ENCODE results near the gene ASXL3. TPM values are rescaled to one million over a fixed set of nuclear protein-coding genes. Genes with fewer than 3 reads are reported as not detected.

ASXL3 gene
- total RNA-seq, 1 donor from 2014 or later = 6.1 TPM

- peak; percentile 37 for DNase-seq
These were observed 86.3 kb downstream of the ASXL3 start for GRCh38 chr18:33664241-33664874.

DNA sequence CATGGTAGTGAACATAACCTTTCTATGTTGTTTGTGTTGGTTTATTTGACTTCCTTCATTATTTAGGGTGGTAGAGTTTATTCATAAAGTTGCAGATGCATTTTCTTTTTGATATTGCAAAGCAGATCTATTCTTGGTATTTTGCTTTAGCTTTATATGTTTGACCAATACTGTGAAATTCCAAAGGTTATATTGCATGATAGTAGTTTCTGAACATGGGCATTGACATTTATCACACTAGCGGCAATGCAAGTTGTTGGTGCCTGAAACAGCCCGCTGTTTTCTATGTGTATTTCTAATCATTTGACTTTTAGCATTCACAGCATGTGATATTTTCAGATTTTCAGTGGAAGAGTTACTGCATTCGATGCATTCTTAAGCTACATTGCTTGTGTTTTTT is 87.2 kb downstream of the ASXL3 start:
- DNase-seq = no peak

- DNase-seq = no peak
These were observed 87.6 kb downstream of the ASXL3 start for GRCh38 chr18:33665641-33666040.

DNA sequence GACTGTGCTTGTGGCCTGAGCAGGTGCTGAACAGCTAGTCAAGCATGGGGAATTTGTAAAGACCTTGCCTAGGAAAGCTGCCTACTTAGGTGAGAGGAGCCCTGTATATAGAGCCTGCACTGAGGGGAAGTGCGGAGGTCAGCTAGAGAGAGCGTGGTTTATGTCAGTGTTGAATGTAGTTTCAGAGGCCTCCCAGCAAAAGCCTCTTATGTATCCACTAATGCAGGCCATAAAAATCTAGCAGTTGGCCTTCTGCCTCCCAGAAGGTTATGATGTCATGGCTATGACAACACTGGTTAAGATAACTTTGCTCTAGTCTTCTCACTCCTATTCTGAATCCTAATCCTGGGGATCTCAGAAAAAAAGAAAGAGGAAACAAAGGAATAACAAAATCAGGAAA is 88.9 kb downstream of the ASXL3 start:
- no peak for DNase-seq

GRCh38 chr18:33669589-33669988 is 91.6 kb downstream of the ASXL3 start:
- DNase-seq = no peak

DNA sequence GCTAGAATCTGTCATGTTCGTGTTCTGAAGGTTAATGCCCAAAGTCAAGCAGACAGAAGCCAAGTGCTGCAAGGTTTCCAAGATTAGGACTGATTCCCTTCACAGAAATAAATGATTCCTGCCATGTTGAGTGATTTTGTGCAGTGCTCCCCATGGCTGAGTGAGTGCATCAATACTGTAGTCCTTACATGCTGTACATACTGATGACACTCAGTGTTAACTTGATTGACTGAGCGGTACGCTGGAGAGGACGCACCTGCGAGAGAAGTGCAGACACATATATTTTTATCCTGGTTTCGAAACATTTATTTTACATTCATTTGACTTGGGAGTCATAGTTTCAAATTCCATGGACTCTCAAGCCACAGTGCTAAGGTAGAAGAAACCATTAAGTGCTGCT is 92.0 kb downstream of the ASXL3 start:
- DNase-seq = no peak

DNA sequence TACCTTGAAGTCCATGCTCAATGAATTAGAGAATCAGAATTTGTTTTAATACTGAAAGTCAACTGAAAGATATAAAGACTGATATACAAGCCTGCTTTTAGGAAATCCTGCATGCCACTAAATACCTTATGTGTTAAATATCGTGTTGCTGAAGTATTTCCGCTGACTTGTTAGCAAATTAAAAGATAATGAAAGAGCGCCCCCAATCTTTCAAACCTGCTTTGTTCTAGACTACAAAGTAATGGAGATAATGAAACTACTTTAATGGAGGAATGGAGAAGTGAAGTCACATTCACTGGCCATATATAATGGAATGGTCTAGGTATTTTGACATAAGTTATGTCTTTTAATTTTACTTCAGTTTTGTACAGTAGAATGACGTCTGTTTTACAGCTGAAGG is 95.7 kb downstream of the ASXL3 start:
- no peak for DNase-seq

DNA sequence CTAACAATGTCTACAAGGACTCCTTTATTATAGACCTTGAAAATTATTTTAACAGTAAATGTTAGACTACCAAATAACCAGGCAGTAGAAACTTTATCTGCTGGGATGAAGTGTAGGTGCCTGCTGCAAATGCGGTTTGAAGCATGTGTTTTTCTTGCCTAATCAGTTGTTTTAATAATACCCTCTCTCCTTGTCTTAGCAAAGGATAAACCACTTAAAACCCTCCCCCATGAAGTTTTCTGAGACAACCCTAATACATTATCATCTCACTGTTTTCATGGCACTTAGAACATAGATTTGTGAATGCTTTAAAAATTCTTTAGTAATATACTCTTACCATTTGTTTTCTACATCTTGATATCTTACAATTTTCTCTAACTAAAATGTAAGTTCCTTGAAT is 98.6 kb downstream of the ASXL3 start:
- DNase-seq = no peak

- DNase-seq = no peak
These were observed 99.9 kb downstream of the ASXL3 start for GRCh38 chr18:33677891-33678290.

DNA sequence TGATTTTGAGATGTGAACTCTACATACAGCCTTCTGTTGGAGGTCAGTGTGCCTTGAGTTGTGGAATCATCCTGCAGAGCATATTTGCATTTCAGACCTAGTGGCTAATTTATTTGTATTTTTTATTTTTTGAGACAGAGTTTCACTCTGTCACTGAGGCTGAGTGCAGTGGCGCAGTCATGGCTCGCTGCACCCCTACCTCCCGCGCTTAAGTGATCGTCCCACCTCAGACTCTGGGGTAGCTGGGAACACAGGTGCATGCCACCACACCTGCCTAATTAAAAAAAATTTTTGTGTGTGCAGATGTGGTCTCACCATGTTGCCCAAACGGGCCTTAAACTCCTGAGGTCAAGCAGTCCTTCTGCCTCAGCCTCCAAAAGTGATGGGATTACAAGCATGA is 104.4 kb downstream of the ASXL3 start:
- no peak for DNase-seq

- DNase-seq = no peak
These were observed 116.6 kb downstream of the ASXL3 start for GRCh38 chr18:33694593-33694992.

DNA sequence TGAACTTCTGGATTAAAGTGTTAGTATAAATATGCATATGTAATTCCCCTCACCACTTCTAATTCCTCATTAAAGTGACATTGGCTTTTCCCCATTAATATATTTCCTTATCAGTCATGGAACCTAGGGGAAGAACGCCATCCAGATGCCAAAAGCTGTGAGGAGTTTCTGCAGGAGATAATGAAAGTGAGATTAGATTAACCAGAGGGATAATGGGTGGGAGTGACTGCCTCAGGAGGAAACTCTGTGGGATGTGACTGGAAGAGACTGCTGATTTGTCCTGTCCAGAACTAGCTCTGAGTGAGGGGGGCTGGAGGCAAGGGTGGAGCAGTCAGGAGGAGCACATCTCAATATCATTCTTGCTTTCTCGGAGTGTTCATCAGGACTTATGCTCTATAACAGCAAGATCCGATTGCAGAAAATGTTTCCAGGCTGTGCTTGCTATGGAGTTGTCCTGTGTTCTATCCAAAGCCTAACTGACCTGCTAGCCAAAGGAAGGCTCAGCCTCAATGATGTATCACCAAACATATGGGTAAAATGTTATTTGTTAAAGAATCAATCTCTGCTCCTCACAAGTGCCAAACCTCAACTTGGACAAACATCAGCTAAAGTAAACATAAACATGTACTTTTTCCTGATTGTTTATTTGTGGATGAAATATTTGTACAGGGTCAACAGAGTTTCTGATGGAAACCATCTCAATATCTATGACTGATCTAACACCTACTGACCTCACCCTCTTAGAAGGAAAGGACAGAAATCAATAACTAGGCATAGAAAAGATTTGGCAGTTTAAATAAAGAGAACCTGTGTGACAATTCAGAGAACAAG is 118.5 kb downstream of the ASXL3 start:
- DNase-seq = no peak

DNA sequence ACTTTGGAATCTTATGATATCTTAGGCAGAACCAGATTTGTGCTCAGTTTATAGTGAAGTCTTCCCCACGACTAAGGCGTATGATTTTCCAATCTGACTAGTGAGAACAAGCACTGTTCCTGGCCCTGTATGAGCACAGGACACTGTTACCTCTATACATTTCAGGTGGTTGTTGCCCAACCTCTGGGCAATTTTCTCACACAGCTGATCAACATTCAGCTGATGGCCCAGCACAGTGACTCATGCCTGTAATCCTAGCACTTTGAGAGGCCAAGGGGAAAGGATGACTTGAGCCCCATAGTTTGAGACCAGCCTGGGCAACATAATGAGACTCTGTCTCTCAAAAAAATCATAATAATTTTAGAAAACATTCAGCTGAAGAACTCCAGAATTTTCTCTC is 119.5 kb downstream of the ASXL3 start:
- no peak for DNase-seq

- no peak for DNase-seq
These were observed 121.4 kb downstream of the ASXL3 start for GRCh38 chr18:33699372-33699771.

GRCh38 chr18:33700513-33700976 is 122.5 kb downstream of the ASXL3 start:
- DNase-seq = no peak

DNA sequence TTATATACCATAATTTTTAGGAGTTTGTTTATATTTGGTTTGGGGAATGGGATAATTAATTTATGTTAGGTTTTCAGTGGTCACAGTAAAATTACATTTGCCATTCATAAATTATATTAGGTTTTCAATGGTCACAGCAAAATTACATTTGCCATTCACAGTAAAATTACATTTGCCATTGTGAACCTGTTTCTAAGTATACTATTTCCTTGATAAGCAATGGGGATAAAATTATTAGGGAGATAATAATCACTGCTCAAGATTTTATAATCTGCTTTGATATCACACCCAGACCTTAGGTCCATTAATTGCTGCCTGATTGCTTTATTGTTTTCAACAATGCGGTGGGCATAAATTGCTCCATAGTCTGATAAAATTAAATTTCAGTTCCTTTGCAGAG is 124.6 kb downstream of the ASXL3 start:
- DNase-seq = no peak

- DNase-seq = no peak
These were observed 128.4 kb downstream of the ASXL3 start for GRCh38 chr18:33706391-33706790.

GRCh38 chr18:33708876-33709275 is 130.9 kb downstream of the ASXL3 start:
- no peak for DNase-seq

DNA sequence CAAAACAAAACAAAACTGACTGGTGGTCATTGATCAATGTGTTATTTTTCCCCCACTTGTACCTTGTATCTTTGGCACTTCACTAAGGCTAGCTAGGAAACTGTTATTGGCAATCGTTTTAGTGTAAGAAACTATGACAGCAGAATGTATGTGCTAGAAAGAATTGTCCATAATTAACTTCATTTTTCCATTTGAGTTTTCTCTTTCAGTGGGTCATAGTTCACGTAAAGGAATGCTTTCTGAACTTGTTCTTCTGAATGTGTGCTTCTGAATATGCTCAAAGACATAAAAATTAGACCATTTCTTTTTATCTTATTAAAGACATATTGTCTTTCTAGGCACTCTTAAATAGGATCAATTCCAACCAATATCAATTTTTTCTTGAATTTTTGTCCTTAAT is 132.2 kb downstream of the ASXL3 start:
- no peak for DNase-seq

DNA sequence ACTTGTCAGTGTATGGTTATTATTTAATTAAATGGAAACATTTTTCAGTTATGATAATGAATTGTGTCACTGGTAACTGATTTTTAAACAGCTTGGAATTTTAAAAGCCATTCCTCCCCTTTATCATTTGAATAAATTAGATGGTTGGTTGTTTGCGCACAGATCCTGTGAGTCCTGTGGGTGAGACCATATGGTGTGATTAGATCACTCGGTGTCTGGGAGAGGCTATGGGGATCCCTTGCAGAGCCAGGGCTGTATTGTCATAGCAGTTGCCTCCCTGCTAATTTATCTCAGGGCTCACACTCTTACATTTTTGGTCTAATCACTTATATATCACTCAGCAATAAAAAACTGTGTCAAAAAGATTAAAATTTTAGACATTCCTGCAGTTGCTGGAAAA is 133.5 kb downstream of the ASXL3 start:
- no peak for DNase-seq

GRCh38 chr18:33712719-33713118 is 134.7 kb downstream of the ASXL3 start:
- no peak for DNase-seq

DNA sequence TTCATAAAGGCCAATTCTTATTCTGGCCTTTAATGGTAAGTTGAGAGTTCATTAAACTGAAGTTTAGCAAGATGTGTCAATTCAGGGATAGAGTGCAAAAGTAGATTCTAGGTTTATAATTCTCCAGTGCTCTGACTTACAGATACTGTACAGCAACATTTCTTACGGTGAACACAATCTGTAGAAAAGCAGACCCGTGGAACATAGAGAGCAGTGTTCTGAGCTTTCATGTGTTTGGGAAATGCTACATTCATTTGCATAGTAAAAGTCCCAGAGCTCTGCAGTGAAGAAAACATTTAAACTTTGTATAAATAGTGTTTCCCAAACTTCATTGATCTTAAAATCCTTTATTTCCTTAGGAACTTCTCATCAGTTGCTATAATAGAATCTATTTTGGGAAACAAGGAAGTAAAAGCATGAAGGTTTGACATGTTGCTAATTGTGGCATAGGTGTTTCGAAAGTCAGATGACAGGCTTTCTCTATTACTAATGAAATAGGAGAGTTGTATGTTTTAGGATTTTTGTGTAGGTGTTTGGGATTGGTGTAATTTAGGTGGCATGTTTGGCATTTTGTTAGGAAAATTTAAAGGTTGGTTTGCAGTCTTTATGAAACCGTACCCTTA is 138.2 kb downstream of the ASXL3 start:
- DNase-seq = no peak

GRCh38 chr18:33717339-33717738 is 139.3 kb downstream of the ASXL3 start:
- no peak for DNase-seq

- no peak for DNase-seq
These were observed 142.1 kb downstream of the ASXL3 start for GRCh38 chr18:33720133-33720532.
